GM21367 (cell line): ENCODE results near the gene ASB4.
"Not testable (repeated sequence)": the region's sequence is repeated elsewhere in the genome, so short reads cannot be mapped to it uniquely, and the experiment has no call there.

ENCODE experiments used
- ATAC-seq: cut with Tn5 transposase; IDR thresholded peaks from one replicate; pipeline ENCODE4 v1.9.1; 2021; ENCODE audit not compliant: unreplicated experiment

The ASB4 gene

DNA sequence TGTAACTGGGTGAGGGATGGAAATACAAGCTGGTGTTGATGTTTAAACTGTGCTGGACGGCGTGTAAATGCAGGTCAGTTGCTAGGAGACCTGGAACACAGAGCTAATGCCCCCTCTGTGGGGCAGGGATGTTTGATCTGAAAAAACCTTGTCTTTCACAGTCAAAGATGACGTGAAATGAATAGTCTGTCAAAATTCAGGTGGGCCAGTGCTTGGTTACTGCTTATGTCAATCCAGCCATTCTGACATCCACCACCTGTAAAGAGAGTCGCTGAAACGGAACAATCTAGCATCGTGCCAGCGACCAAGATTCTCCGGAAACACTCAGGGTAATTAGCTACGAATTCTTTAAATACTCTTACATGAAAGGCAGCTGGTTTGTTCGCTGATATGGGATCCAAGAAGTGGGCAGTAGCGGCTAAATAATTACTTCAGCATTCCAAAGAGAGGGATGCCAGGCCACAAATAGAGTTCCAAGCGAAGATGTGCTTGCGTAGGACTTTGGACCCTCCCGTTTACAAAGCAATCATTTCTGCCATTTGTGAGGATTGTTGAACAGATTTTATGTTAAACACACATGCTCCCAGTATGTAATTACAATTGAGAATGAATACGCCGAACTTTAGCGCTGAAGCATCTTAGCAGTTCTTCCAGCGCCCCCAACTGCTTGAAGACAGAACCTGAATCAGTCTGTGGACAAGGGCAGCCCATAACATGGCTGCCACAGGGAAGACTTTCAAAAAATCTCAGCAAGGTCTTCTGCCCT is 7.3 kb upstream of the ASB4 start:
- no peak for ATAC-seq

DNA sequence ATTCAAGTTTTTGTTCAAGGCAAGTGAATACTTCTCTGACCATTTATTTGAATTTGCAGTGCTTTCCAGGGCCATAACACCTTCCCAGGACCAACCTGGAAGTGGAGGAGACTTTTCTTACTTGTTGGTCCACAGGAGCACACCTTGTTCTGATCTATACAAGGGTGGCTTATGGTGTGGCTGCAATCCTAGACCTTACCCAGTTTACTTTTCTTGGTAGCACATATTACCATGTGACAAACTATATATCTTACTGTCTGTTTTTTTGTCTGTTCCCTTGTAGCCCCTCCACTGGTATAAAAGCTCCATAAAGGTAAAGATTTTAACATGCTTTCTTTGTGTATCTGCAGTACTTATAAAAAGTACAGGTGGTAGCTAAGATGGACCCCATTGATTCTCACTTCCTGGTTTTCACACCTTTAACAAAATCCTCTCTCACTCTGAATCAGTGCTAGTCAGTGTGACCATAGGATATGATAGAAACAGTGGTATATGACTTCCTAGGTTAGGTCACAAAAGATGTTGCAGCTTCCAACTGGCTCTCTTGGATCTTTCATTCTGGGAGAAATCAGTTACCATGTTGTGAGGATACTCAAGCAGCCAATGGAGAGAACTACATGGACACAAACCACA is 5.6 kb upstream of the ASB4 start:
- ATAC-seq, result peak; percentile 62

GRCh38 chr7:95481271-95482165 is 4.2 kb upstream of the ASB4 start:
- ATAC-seq, result no peak

GRCh38 chr7:95482424-95482823 is 3.3 kb upstream of the ASB4 start:
- ATAC-seq, result no peak

DNA sequence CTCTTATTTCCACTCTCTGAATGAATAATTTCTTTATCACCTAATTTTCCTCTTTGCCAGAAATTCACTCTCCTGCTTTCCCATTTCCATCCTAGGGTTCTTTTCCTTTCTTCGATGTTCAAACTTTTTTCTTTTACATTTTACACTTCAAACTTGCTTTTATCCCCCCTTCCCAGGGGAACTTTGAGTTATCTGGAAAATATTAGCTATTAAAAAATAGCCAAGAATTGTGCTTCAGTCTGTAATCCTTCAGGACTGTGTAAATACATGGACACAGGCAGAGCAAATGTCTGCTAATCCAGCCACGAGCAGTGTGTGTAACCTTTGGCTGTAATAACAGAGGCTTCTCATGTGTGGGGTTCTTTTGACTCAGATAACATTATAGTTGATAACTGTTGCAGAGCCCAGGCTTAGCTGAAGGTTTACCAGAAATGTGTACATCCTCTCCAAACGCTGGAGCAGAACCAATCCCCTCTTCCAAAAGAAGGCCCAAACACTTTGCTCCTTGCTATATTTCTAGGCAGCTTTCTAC is 4.6 kb downstream of the ASB4 start:
- no peak for ATAC-seq

DNA sequence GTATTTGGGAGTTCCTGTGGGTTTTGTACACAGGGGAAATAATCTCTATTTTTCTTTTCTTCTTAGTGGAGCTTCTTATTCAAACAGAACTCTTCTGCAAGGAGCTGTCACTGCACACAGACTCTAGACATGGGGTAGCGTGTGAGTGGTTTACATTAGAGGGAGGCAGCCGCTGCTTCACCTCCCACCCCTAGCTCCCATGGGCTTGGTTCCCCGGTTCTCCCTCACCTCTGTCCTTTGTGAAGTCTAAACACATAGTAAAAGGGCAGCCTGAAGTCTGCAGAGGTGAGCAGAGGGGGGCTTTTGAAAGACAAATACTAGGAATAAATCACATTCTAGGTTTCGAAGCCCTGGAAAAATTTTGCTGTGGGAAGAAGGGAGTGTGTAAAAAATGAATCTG is 5.5 kb downstream of the ASB4 start:
- no peak for ATAC-seq

DNA sequence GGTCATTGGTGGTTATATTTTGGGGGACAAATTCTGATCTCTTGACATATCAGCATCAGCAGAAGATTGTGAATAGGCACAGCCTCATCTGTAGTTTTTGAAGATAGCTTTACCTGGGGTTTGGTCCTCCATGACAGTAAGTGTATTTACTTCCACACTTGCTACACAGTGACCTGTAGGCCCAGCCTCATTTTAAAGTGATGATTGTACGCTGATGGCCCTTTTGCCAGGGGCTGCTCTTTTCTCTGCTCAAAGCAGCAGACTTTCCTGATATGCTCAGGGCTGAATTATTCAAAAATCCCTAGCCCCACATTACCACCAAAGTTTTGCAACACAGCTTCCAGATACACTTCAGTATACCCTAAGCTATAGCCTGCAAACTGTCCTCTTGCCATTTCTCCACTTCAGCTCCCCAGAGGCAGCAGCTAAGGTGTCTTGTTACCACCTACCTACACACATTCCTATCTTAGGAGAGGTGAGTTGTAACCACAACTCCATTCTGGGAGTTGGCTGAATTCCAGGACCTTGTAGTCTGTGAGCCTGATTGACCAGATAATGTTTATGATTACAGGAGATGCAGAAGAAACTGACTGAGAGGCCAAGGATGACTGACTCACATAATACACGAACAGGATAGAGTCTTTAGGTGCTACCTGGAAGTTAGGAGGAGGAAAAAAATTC is 6.0 kb downstream of the ASB4 start:
- ATAC-seq, result no peak

GRCh38 chr7:95493247-95493646 is 7.5 kb downstream of the ASB4 start:
- ATAC-seq, result no peak

- no peak for ATAC-seq
Observed at GRCh38 chr7:95493844-95494243, 8.1 kb downstream of the ASB4 start.

DNA sequence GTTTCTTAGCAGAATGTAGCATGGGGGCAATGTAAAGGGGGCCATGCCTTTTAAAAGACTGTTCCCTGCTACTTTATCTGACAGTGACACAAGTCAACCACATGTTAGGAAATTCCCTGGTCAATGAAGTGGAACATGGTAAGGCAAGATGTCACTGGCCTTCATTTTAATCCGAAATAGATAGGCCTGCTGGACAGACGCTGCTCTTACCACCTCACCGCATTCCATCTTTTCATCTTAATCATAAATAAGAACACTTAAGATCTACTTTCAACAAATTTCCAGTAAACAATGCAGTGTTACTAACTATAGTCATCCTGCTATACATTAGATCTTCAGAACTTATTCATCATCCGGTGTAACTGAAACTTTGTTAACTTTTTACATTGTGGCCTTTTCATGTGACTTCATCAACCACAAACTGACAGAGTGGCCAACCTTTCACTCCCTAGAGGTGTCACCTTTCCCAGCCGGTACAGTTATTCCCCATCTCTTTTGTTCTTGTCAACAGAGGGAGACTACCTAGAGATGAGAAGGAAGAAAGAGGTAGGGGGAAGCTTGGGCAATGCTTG is 15.6 kb downstream of the ASB4 start:
- ATAC-seq, result peak; percentile 95

GRCh38 chr7:95502403-95502802 is 16.7 kb downstream of the ASB4 start:
- no peak for ATAC-seq

- ATAC-seq, result no peak
Observed at GRCh38 chr7:95503271-95504131, 17.8 kb downstream of the ASB4 start.

DNA sequence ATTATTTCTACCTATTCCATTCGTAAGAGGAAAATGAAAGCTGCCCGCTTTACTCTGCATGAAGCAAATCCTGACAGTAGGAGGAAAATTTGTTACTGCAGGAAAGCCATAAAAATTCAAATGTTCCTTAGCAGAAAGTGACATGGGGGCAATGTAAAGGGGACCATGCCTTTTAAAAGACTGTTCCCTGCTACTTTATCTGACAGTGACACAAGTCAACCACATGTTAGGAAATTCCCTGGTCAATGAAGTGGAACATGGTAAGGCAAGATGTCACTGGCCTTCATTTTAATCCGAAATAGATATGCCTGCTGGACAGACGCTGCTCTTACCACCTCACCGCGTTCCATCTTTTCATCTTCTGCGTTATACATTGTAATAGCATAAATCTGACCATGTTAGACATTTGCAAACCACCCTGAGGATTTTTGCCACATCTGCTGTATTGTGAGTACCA is 18.4 kb downstream of the ASB4 start:
- ATAC-seq, result not testable (repeated sequence)

GRCh38 chr7:95508780-95509179 is 23.0 kb downstream of the ASB4 start:
- no peak for ATAC-seq

DNA sequence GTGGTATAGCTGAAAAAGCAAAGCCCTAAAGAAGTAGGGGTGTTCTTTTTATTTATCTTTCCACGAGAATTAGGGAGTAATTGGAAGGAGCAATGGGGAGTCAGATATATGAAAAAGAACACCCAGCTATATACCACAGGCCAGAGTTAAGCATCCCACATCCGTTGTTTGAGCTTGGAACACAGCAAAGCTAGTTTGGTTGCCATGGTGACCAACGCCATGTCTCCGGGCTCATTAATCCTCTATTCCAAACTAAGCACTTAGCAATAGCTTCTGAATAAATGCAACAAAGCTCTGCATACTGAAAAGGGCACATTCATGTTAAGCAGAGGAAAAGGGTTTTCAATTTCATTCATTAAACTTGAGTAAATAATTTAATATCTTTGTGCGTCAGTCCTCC is 23.5 kb downstream of the ASB4 start:
- no peak for ATAC-seq

GRCh38 chr7:95511716-95512260 is 26.0 kb downstream of the ASB4 start:
- peak; percentile 91 for ATAC-seq

- no peak for ATAC-seq
Observed at GRCh38 chr7:95517458-95517857, 31.7 kb downstream of the ASB4 start.

DNA sequence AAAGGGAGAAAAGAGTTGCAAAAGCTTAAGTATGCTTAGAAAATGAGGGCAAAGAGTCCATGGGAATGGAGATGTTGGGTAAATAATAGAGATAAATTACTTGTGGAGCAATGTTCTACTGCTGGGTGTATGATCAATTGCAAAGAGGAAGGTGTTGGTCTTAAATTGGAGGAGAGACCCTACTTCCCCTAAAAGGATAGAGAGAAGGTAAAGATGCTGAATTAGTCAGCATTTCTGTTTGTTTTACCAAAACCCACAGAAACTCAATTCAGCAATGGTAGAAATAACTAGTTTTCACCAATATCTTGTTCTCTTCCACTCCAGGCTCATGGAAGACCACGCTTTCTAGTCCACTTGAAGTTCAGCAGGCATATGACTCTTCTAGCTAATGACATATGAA is 32.1 kb downstream of the ASB4 start:
- no peak for ATAC-seq

GRCh38 chr7:95520136-95520535 is 34.4 kb downstream of the ASB4 start:
- no peak for ATAC-seq
